GM12878 (cell line): ENCODE data around the gene FIBIN. TPM values are rescaled to one million over a fixed set of nuclear protein-coding genes. Genes with fewer than 3 reads are reported as not detected.

Experiments used
- ATAC-seq: fragments of 200-7000 bp; cut with Tn5 transposase; 3 replicates; pipeline ENCODE4 v1.9.1; 2020; ENCODE audit warnings: mild to moderate bottlenecking, moderate library complexity
- BruUV-seq: library from RNA; stranded (reverse); fragments of 400-500 nt; replicated peaks from 2 replicates; lab custom pipeline; 2021; lab: Mats Ljungman, UMichigan
- CTCF ChIA-PET: fragments of 300-600 bp; sonication (Branson Sonifier 250); formaldehyde crosslinking; extraction: SDS; loops from one replicate; lab custom pipeline; 2021; ENCODE audit warnings: inconsistent platforms; lab: Yijun Ruan, JAX
- POLR2A ChIA-PET: fragments of 350-600 bp; formaldehyde crosslinking; extraction: SDS; loops from one replicate; lab custom pipeline; 2021; ENCODE audit warnings: inconsistent platforms; lab: Charles Lee
- RAD21 ChIA-PET: fragments of 300-600 bp; sonication (Branson Sonifier 250); formaldehyde crosslinking; loops from one replicate; lab custom pipeline; 2023; ENCODE audit warnings: antibody characterized with exemption; ENCODE audit not compliant: unreplicated experiment; lab: Charles Lee
- SMC1A ChIA-PET: fragments of 300-600 bp; sonication (Branson Sonifier 250); formaldehyde crosslinking; loops from one replicate; lab custom pipeline; 2023; ENCODE audit not compliant: unreplicated experiment, uncharacterized antibody; lab: Charles Lee
- DNase-seq: peaks from one replicate; pipeline ENCODE4 v3.0.0-alpha.2; 2011; ENCODE audit warnings: low read depth, low spot score
- FAIRE-seq: peaks from 3 replicates; lab custom pipeline; 2011; peaks lifted over from hg19 to GRCh38; lab: Jason Lieb, UNC
- H2AFZ ChIP-seq: 2 replicates; pipeline ENCODE4 v1.6.0; 2011; ENCODE audit warnings: low read depth, low read length, control low read depth; ENCODE audit not compliant: control insufficient read depth
- H3K27ac ChIP-seq: 2 replicates; pipeline ENCODE4 v1.5.1; 2011; ENCODE audit warnings: control low read depth; ENCODE audit not compliant: control insufficient read depth, insufficient read depth
- H3K27me3 ChIP-seq, 2 experiments: replicated peaks in 1 of 2; 2 replicates each; pipeline versions ENCODE4 v1.6.0 to v1.6.1; 2011; ENCODE audit warnings: low read length in 1 of 2; ENCODE audit not compliant: control insufficient read depth in 2 of 2, insufficient read depth in 2 of 2
- H3K36me3 ChIP-seq, 2 experiments: 2 replicates each; pipeline ENCODE4 v1.5.1; 2011; ENCODE audit warnings: low read length in 1 of 2; ENCODE audit not compliant: control insufficient read depth in 2 of 2, insufficient read depth in 2 of 2
- H3K4me1 ChIP-seq: 2 replicates; pipeline ENCODE4 v1.6.1; 2011; ENCODE audit warnings: mild to moderate bottlenecking, low read length, moderate library complexity, mixed read lengths; ENCODE audit not compliant: control insufficient read depth, insufficient read depth
- H3K4me2 ChIP-seq: 2 replicates; pipeline ENCODE4 v1.6.0; 2011; ENCODE audit warnings: control low read depth; ENCODE audit not compliant: control insufficient read depth, insufficient read depth
- H3K4me3 ChIP-seq: fragments of 200-600 bp; sonication (generic); 2 replicates; pipeline ENCODE4 v1.5.1; 2016
- H3K79me2 ChIP-seq: 2 replicates; pipeline ENCODE4 v1.6.0; 2011; ENCODE audit warnings: low read length; ENCODE audit not compliant: control insufficient read depth, insufficient read depth
- H3K9ac ChIP-seq: 2 replicates; pipeline ENCODE4 v1.8.0; 2011; ENCODE audit warnings: low read length, control low read depth, mixed read lengths; ENCODE audit not compliant: control insufficient read depth, insufficient read depth
- H3K9me3 ChIP-seq: replicated peaks from 3 replicates; pipeline ENCODE4 v1.5.1; 2011; ENCODE audit warnings: mild to moderate bottlenecking, low read length; ENCODE audit not compliant: control insufficient read depth, insufficient read depth
- H4K20me1 ChIP-seq: 2 replicates; pipeline ENCODE4 v1.6.0; 2011; ENCODE audit not compliant: control insufficient read depth, insufficient read depth
- BRCA1 ChIP-seq: IDR thresholded peaks from 2 replicates; pipeline ENCODE4 v1.6.1; 2011; ENCODE audit warnings: low read depth, low read length, improper control_type of control experiment
- E2F4 ChIP-seq: IDR thresholded peaks from 2 replicates; pipeline ENCODE4 v1.6.1; 2012; ENCODE audit warnings: low read depth, low read length, improper control_type of control experiment
- E2F8 ChIP-seq: fragments of 450-650 bp; IDR thresholded peaks from 2 replicates; pipeline ENCODE4 v1.6.1; 2018; ENCODE audit warnings: mild to moderate bottlenecking, low read depth, moderate library complexity; ENCODE audit not compliant: partially characterized antibody
- HCFC1 ChIP-seq: fragments of 150-350 bp; IDR thresholded peaks from 2 replicates; pipeline ENCODE4 v1.6.1; 2014; ENCODE audit warnings: low read length
- MEF2A ChIP-seq: IDR thresholded peaks from 2 replicates; pipeline ENCODE4 v1.6.1; 2011; ENCODE audit warnings: low read depth, mild to moderate bottlenecking, low read length, moderate library complexity; ENCODE audit not compliant: insufficient read depth
- MEF2B ChIP-seq: fragments of 450-650 bp; IDR thresholded peaks from 2 replicates; pipeline ENCODE4 v1.6.1; 2018; ENCODE audit warnings: mild to moderate bottlenecking, moderate library complexity; ENCODE audit not compliant: partially characterized antibody, poor library complexity, severe bottlenecking
- MTA3 ChIP-seq: IDR thresholded peaks from 2 replicates; pipeline ENCODE4 v1.6.1; 2012; ENCODE audit warnings: low read length, inconsistent platforms, borderline replicate concordance
- NBN ChIP-seq: fragments of 450-650 bp; IDR thresholded peaks from 2 replicates; pipeline ENCODE4 v1.6.1; 2016
- NRF1 ChIP-seq: conservative IDR thresholded peaks from 2 replicates; pipeline ENCODE4 v1.6.1; 2011; ENCODE audit warnings: mild to moderate bottlenecking, low read depth, low read length, improper control_type of control experiment
- RB1 ChIP-seq: fragments of 450-650 bp; formaldehyde crosslinking; IDR thresholded peaks from 2 replicates; pipeline ENCODE4 v1.6.1; 2017; ENCODE audit warnings: mild to moderate bottlenecking, borderline replicate concordance
- RFX5 ChIP-seq: IDR thresholded peaks from 2 replicates; pipeline ENCODE4 v1.6.1; 2011; ENCODE audit warnings: low read depth, low read length, improper control_type of control experiment
- RUNX3 ChIP-seq: IDR thresholded peaks from 2 replicates; pipeline ENCODE4 v1.6.1; 2012; ENCODE audit warnings: low read length, inconsistent platforms
- SREBF1 ChIP-seq: IDR thresholded peaks from 2 replicates; pipeline ENCODE4 v1.6.1; 2012; ENCODE audit warnings: mild to moderate bottlenecking, low read length
- STAT1 ChIP-seq: fragments of 450-650 bp; conservative IDR thresholded peaks from 2 replicates; pipeline ENCODE4 v1.6.1; 2014; ENCODE audit warnings: antibody characterized with exemption, mild to moderate bottlenecking
- TBL1XR1 ChIP-seq: IDR thresholded peaks from 2 replicates; pipeline ENCODE4 v1.6.1; 2012; ENCODE audit warnings: low read depth, low read length, improper control_type of control experiment
- ZBTB4 ChIP-seq: fragments of 450-650 bp; formaldehyde crosslinking; IDR thresholded peaks from 2 replicates; pipeline ENCODE4 v1.4.0; 2022; ENCODE audit warnings: mild to moderate bottlenecking, moderate library complexity
- ZNF622 ChIP-seq: fragments of 450-650 bp; IDR thresholded peaks from 2 replicates; pipeline ENCODE4 v1.6.1; 2017; ENCODE audit warnings: mild to moderate bottlenecking, inconsistent platforms
- WGBS: methylation state at CpG from one replicate; pipeline ENCODE4 v1.1.6; 2016; ENCODE audit warnings: low lambda C conversion rate; ENCODE audit not compliant: insufficient replicate concordance, insufficient coverage; ENCODE audit errors: missing lambda C conversion rate; 5-methylcytosine and 5-hydroxymethylcytosine counted together
- in situ Hi-C: fragments of 300-500 bp; cut with MboI; formaldehyde crosslinking; loops from 9 replicates; pipeline ENCODE4 v1.14.3; 2018; ENCODE audit warnings: mixed read lengths
- intact Hi-C: fragments of 100-400 bp; cut with micrococcal nuclease; formaldehyde crosslinking; loops from one replicate; pipeline ENCODE4 v1.14.2; 2022; ENCODE audit not compliant: unreplicated experiment
- polyA plus RNA-seq, 11 experiments: library from polyadenylated mRNA; depleted of rRNA in 4 of 11; unstranded in 6 of 11; stranded (reverse) in 5 of 11; fragments of >200 nt; fragmentation: Nextera tagmentation in 4 of 11; fragmentation: Illumina TruSeq in 1 of 11; extraction: Ambion mirVana in 4 of 11; extraction: Trizol in 1 of 11; gene quantifications; 1 replicate in 1 of 11; 2 replicates in 10 of 11; pipeline versions ENCODE4 v1.2.1 to v1.2.3, GENCODE V29; 2011 to 2016; ENCODE audit warnings: inconsistent platforms in 2 of 11, missing spikeins in 2 of 11, low read depth in 1 of 11
- total RNA-seq, 4 experiments: library from RNA; depleted of rRNA in 3 of 4; stranded (reverse); fragments of >200 nt in 3 of 4; fragmentation: Illumina TruSeq in 1 of 4; extraction: Trizol in 1 of 4; gene quantifications; 2 replicates each; pipeline versions ENCODE4 v1.2.1 to v1.2.3, GENCODE V29; 2013 to 2021

Gene FIBIN
- total and polyA plus RNA-seq, 10 of the 15 experiments (the other 5 are each of a cell fraction or from before 2014, with no cell fraction given), result not detected

- RAD21 ChIA-PET, result no interaction called here
- Histone ChIP-seq H3K9me3 (no peaks in the 10 kb centered on the region), H3K27ac (no peak overlapping the region), H3K4me2 (no peak overlapping the region), H3K4me1 (no peaks in the 10 kb centered on the region), H3K27me3 (no peaks in the 10 kb centered on the region), H3K79me2 (no peaks in the 10 kb centered on the region), H4K20me1 (no peaks in the 10 kb centered on the region), H3K36me3 (no peaks in the 10 kb centered on the region), H3K9ac (no peak overlapping the region), H3K4me3 (no peak overlapping the region), H2AFZ (no peak overlapping the region)
- BruUV-seq, result no TSS peak
- POLR2A ChIA-PET, result no interaction called here
- in situ Hi-C loops, result no loop called here
- WGBS, result 0% methylated on average over 3 of the region's 3 CpGs
- SMC1A ChIA-PET, result no interaction called here
- TF ChIP-seq MEF2B, result no peak
- TF ChIP-seq MTA3, result no peak
- no peak for TF ChIP-seq ZBTB4 (CRISPR knock-in tag)
- no peak for TF ChIP-seq ZNF622
- no peak for TF ChIP-seq NRF1
- TF ChIP-seq BRCA1, result no peak
- no peak for TF ChIP-seq STAT1
- no peak for TF ChIP-seq RB1
- TF ChIP-seq RFX5, result no peak
- TF ChIP-seq RUNX3, result no peak
- TF ChIP-seq E2F8, result no peak
- TF ChIP-seq TBL1XR1, result no peak
- TF ChIP-seq MEF2A, result no peak
- no peak for TF ChIP-seq NBN
- TF ChIP-seq HCFC1, result no peak
- TF ChIP-seq SREBF1, result no peak
- TF ChIP-seq E2F4, result no peak
- ATAC-seq (no peak), FAIRE-seq (no peak), DNase-seq (no peak)
- CTCF ChIA-PET, result no interaction called here
- intact Hi-C loops, result no loop called here
Measured at GRCh38 chr11:27024865-27025264, 31.0 kb downstream of the FIBIN start.
